ENCODE measurements around the gene KRTAP2-2.

- TF ChIP-seq REST (IDR thresholded peaks at IDR 0.05; ENCODE audit: low read depth) (no peak), TAF1 (IDR thresholded peaks at IDR 0.05; ENCODE audit: low read depth) (no peak), MAX (IDR thresholded peaks at IDR 0.05) (no peak), FOXM1 (IDR thresholded peaks at IDR 0.05; ENCODE audit: borderline replicate concordance, low read depth) (no peak)
Measured at GRCh38 chr17:41098481-41098880, 43.5 kb upstream of the KRTAP2-2 start.

Data from Ishikawa (cell line).